Ascending aorta (tissue), 2 donors: ENCODE data around the gene IKZF3. TPM values are rescaled to one million over a fixed set of nuclear protein-coding genes. Genes with fewer than 3 reads are reported as not detected.

Experiments
- DNase-seq, 2 donors: peaks; one replicate each; pipeline ENCODE4 v3.0.0-alpha.2; 2019; ENCODE audit warnings: low spot score in 2 of 2
- H3K27ac ChIP-seq, 2 donors: fragments of 200-600 bp; sonication (generic); one replicate each; pipeline ENCODE4 v1.5.1; 2016 to 2017; ENCODE audit warnings: mild to moderate bottlenecking in 1 of 2
- H3K27me3 ChIP-seq: fragments of 200-600 bp; sonication (generic); one replicate; pipeline ENCODE4 v1.5.1; 2017
- H3K36me3 ChIP-seq, 2 donors: fragments of 200-600 bp; sonication (generic); one replicate each; pipeline ENCODE4 v1.5.1; 2016
- H3K4me1 ChIP-seq, 2 donors: fragments of 200-600 bp; sonication (generic); one replicate each; pipeline ENCODE4 v1.5.1; 2016 to 2017; ENCODE audit warnings: mild to moderate bottlenecking in 1 of 2
- H3K4me3 ChIP-seq, 2 donors: fragments of 200-600 bp; sonication (generic); one replicate each; pipeline ENCODE4 v1.5.1; 2016 to 2017; ENCODE audit warnings: mild to moderate bottlenecking in 1 of 2
- H3K9me3 ChIP-seq, 2 donors: fragments of 200-600 bp; sonication (generic); one replicate each; pipeline ENCODE4 v1.5.1; 2016
- intact Hi-C: fragments of 100-400 bp; cut with DNase I; formaldehyde crosslinking; loops from one replicate; pipeline ENCODE4 v1.15.1; 2023
- total RNA-seq: library from RNA; depleted of rRNA; stranded (reverse); fragments of >200 nt; gene quantifications from one replicate; pipeline ENCODE4 v1.1.0, GENCODE V29; 2016
- TF ChIP-seq, protein P1 (sequence below), 3 experiments: fragments of 200-600 bp in 2 of 3; fragments of 450-650 bp in 1 of 3; sonication (generic) in 2 of 3; IDR thresholded peaks; one replicate each; pipeline ENCODE4 v1.5.1; 2016 to 2019; ENCODE audit warnings: antibody characterized with exemption in 3 of 3, mild to moderate bottlenecking in 1 of 3, moderate library complexity in 1 of 3

The IKZF3 gene
- total RNA-seq, 1 donor from 2014 or later, result 1.5 TPM

DNA sequence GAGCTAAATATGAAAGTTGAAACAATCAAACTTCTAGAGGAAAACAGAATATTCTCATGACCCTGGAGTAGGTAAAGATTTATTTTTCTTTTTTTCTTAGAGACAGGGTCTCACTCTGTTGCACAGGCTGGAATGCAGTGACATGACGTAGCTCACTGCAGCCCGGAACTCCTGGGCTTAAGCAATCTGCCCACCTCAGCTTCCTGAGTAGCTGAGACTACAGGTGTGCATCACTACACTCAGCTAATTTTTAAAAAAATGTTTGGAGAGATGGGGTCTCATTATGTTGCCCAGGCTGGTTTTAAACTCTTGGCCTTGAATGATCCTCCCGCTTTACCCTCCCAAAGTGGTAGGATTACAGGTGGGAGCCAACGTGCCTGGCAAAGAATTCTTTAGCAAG, 15.5 kb downstream of the IKZF3 start:
- Histone ChIP-seq H3K27me3 (peaks cover 3% of the 10 kb centered on the region), H3K4me3 (no peak overlapping the region), H3K4me1 (no peaks in the 10 kb centered on the region), H3K27ac (no peak overlapping the region), H3K36me3 (no peaks in the 10 kb centered on the region), H3K9me3 (no peaks in the 10 kb centered on the region)
- no peak for DNase-seq
- intact Hi-C loops, result no loop called here
- TF ChIP-seq, protein P1, sequence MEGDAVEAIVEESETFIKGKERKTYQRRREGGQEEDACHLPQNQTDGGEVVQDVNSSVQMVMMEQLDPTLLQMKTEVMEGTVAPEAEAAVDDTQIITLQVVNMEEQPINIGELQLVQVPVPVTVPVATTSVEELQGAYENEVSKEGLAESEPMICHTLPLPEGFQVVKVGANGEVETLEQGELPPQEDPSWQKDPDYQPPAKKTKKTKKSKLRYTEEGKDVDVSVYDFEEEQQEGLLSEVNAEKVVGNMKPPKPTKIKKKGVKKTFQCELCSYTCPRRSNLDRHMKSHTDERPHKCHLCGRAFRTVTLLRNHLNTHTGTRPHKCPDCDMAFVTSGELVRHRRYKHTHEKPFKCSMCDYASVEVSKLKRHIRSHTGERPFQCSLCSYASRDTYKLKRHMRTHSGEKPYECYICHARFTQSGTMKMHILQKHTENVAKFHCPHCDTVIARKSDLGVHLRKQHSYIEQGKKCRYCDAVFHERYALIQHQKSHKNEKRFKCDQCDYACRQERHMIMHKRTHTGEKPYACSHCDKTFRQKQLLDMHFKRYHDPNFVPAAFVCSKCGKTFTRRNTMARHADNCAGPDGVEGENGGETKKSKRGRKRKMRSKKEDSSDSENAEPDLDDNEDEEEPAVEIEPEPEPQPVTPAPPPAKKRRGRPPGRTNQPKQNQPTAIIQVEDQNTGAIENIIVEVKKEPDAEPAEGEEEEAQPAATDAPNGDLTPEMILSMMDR (IDR thresholded peaks at IDR 0.05), result no peak

DNA sequence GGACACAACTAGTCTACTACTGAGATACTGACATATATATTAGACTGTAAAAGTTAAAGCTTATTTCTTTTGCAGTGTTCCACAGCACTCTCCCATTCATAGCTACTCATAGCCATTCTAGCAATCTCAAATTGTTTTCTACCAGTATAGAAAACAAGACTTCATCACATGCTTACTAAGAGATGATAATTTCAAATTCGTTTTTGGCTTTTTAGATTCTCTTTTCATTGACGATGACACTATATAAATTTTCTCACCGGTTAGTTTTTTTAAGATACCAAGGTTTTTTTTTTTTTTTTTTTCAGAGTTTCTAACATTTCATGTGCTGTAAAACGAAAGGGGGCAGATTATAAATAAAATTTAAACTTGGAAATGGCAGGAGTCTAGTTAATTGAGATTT, 17.9 kb downstream of the IKZF3 start:
- no peaks in the 10 kb centered on the region for H3K4me1 ChIP-seq
- intact Hi-C loops, result no loop called here
- DNase-seq, result no peak
- H3K27ac ChIP-seq, result no peak overlapping the region
- no peaks in the 10 kb centered on the region for H3K9me3 ChIP-seq
- TF ChIP-seq, protein P1 (IDR thresholded peaks at IDR 0.05), result no peak
- H3K27me3 ChIP-seq, result peaks cover 3% of the 10 kb centered on the region
- no peak overlapping the region for H3K4me3 ChIP-seq
- H3K36me3 ChIP-seq, result no peaks in the 10 kb centered on the region

DNA sequence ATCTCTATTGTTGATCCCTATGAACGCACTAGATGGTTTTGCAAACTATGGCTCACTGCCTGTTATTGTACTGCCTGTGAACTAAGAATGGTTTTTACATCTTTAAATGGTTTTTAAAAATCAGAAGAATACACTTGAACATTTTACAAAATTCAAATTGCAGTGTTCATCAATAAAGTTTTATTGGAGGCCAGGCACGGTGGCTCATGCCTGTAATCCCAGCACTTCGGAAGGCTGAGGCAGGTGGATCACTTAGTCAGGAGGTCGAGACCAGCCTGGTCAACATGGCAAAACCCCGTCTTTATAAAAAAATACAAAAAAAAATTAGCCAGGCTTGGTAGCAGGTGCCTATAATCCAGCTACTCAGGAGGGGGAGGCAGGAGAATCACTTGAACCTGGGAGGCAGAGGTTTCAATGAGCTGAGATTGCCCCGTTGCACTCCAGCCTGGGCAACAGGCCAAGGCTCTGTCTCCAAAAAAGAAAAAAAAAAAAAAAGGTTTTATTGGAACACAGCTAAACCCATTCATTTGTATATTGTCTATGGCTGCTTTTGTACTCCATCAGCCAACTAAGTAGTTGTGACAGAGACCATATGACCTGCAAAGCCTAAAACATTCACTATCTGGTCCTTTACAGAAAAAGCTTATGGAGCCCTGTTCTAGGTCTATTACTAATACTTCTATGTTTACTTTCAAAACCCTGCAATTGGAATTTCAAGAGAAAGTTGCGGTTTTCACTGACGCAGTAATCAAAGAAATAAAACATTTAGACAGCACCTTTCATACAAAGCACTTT, 18.9 kb downstream of the IKZF3 start:
- H3K4me1 ChIP-seq, result no peaks in the 10 kb centered on the region
- TF ChIP-seq, protein P1 (IDR thresholded peaks at IDR 0.05), result no peak
- H3K4me3 ChIP-seq, result no peak overlapping the region
- no peaks in the 10 kb centered on the region for H3K9me3 ChIP-seq
- no peaks in the 10 kb centered on the region for H3K36me3 ChIP-seq
- no peak for DNase-seq
- no peak overlapping the region for H3K27ac ChIP-seq
- intact Hi-C loops, result no loop called here
- H3K27me3 ChIP-seq, result peaks cover 3% of the 10 kb centered on the region

DNA sequence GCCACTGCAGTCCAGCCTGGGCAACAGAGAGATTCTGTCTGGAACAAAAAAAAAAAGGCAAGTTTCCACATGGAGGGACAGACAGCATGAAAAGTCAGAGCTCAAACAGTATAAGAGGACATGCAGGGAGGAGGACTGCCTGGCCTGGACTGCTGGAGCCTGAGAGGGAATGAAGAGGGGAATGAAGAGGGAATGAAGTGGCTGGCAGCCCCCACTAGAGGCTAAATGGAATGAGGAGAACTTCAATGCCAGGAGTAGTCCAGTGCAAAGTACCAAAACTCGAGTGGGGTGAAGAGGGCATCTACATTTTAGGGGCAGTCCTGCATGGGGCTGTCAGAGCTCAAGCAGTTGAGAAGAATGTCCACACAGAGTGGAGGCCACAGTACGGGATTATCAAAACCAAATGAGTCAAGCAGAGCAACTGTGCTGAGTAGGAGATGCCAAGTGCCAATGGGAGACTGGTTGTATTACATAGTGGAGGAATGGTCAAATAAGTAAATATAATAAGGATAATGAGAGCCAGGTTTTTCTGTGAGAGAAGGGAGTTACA, 22.9 kb downstream of the IKZF3 start:
- no peak for DNase-seq
- TF ChIP-seq, protein P1 (IDR thresholded peaks at IDR 0.05), result no peak
- no peaks in the 10 kb centered on the region for H3K4me1 ChIP-seq
- H3K9me3 ChIP-seq, result peaks cover 0 to 19% of the 10 kb centered on the region in 2 donors
- no peak overlapping the region for H3K27ac ChIP-seq
- H3K27me3 ChIP-seq, result no peaks in the 10 kb centered on the region
- intact Hi-C loops, result no loop called here
- H3K36me3 ChIP-seq, result no peaks in the 10 kb centered on the region
- H3K4me3 ChIP-seq, result no peak overlapping the region

DNA sequence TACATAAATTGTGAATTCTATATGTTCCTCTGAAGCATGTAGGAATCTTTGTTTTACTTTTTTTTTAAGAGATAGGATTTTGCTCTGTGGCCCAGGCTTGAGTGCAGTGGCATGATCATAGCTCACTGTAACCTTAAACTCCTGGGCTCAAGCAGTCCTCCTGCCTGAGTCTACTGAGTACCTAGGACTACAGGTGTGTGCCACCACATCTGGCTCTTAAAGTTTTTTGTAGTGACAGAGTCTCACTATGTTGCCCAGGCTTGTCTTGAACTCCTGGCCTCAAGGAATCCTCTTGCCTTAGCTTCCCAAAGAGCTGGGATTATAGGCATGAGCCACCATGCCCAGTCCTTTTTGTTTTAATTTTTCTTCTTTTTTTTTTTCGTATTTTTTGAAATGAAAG, 25.3 kb downstream of the IKZF3 start:
- no peaks in the 10 kb centered on the region for H3K27me3 ChIP-seq
- H3K9me3 ChIP-seq, result peaks cover 0 to 19% of the 10 kb centered on the region in 2 donors
- TF ChIP-seq, protein P1 (IDR thresholded peaks at IDR 0.05), result no peak

More for the DNA sequence above, 25.3 kb downstream of the IKZF3 start:
- intact Hi-C loops, result no loop called here
- Histone ChIP-seq H3K4me3 (no peak overlapping the region), H3K36me3 (no peaks in the 10 kb centered on the region), H3K4me1 (no peaks in the 10 kb centered on the region), H3K27ac (no peak overlapping the region)
- no peak for DNase-seq
